Activated CD4-positive, alpha-beta memory T cell treated with anti-CD3 and anti-CD28 coated beads, Interleukin-2, amount 10 ng/mL, durations not matched to agents 7 days and 5 days (primary cell): ENCODE results near the gene TAB2. TPM values are rescaled to one million over a fixed set of nuclear protein-coding genes. Genes with fewer than 3 reads are reported as not detected.

ENCODE experiments used
- CTCF ChIA-PET: fragments of 350-600 bp; sonication (Branson Sonifier 250); formaldehyde crosslinking; loops from one replicate; lab custom pipeline; 2021; ENCODE audit warnings: antibody characterized with exemption, inconsistent platforms; lab: Charles Lee
- POLR2A ChIA-PET: fragments of 350-600 bp; sonication (Branson Sonifier 250); formaldehyde crosslinking; loops from one replicate; lab custom pipeline; 2021; ENCODE audit warnings: antibody characterized with exemption; lab: Charles Lee
- DNase-seq: peaks from one replicate; pipeline ENCODE4 v3.0.0-alpha.2; 2020
- H3K27ac Mint-ChIP-seq: one replicate; pipeline ENCODE4 v1.8.0; 2021; ENCODE audit warnings: mild to moderate bottlenecking, mixed read lengths
- H3K27me3 Mint-ChIP-seq: one replicate; pipeline ENCODE4 v1.8.0; 2021; ENCODE audit warnings: mixed read lengths
- H3K36me3 Mint-ChIP-seq: one replicate; pipeline ENCODE4 v1.8.0; 2021; ENCODE audit warnings: low read depth, mixed read lengths
- H3K4me1 Mint-ChIP-seq: one replicate; pipeline ENCODE4 v1.8.0; 2021; ENCODE audit warnings: mixed read lengths
- H3K4me3 Mint-ChIP-seq: one replicate; pipeline ENCODE4 v1.8.0; 2021; ENCODE audit warnings: mild to moderate bottlenecking, mixed read lengths
- H3K9me3 Mint-ChIP-seq: one replicate; pipeline ENCODE4 v1.8.0; 2021; ENCODE audit warnings: mixed read lengths
- total RNA-seq, 2 experiments: library from RNA; stranded (reverse); gene quantifications; one replicate each; pipeline ENCODE4 v1.2.3, GENCODE V29; 2021

TAB2 gene
- total RNA-seq, 2 experiments from 2014 or later = 169 to 170 TPM

DNA sequence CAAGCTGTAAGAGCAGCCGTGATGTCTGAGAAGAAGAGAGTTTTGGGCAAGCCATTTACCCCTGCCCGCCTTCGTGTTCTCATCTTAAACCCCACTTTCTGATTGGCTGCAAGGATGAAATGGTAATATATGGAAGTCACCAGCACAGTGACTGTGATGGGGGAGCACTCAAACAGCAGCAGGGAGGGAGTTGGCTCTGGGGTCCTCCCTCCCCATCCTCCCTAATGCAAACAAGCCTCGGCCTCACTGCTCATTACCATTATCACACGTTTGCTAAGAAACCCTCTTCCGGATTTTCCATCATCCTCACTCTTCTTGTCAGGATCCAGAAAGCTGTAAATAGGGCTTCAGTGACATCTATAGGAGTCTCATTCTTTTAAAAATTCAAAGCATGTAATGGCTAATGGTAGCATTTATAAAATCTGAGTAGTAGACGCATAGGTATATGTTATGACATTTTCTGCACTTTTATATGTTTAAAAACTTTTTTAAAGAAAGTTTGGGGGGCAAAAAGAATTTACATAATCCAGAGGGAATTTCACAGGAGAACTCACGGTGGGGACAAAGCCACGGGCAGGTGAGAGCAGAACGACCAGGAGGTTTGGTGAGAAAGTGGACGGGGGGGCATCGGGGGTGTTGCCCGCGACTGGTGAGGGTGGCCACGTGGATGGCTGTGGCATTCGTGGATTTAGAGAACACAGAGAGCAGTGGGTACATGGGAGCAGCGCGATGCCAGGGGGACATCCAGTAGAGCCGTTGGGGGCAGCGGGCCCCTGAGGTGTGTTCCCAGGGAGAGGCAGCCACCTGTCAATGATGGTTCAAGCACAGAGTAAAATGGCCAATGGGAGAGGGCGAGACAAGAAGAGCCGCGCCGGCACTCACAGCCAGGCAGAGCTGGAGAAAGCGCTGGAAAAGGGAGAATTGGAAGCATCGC is 112.2 kb downstream of the TAB2 start:
- Mint-ChIP-seq H3K27ac (no peak overlapping the region), H3K4me3 (no peak overlapping the region), H3K4me1 (peaks cover 6% of the 10 kb centered on the region), H3K9me3 (no peaks in the 10 kb centered on the region), H3K27me3 (no peaks in the 10 kb centered on the region), H3K36me3 (no peaks in the 10 kb centered on the region)
- ChIA-PET POLR2A (interaction anchor here (2.6 kb wide), 1 partner anchor 54 kb away, joined by 10 read pairs; no protein-coding TSS in a partner anchor), CTCF (interaction anchor here (1.0 to 8.5 kb wide), 4 partner anchors 9 to 400 kb away, joined by 3 to 228 read pairs (median 24); no protein-coding TSS in a partner anchor)
- DNase-seq = no peak

DNA sequence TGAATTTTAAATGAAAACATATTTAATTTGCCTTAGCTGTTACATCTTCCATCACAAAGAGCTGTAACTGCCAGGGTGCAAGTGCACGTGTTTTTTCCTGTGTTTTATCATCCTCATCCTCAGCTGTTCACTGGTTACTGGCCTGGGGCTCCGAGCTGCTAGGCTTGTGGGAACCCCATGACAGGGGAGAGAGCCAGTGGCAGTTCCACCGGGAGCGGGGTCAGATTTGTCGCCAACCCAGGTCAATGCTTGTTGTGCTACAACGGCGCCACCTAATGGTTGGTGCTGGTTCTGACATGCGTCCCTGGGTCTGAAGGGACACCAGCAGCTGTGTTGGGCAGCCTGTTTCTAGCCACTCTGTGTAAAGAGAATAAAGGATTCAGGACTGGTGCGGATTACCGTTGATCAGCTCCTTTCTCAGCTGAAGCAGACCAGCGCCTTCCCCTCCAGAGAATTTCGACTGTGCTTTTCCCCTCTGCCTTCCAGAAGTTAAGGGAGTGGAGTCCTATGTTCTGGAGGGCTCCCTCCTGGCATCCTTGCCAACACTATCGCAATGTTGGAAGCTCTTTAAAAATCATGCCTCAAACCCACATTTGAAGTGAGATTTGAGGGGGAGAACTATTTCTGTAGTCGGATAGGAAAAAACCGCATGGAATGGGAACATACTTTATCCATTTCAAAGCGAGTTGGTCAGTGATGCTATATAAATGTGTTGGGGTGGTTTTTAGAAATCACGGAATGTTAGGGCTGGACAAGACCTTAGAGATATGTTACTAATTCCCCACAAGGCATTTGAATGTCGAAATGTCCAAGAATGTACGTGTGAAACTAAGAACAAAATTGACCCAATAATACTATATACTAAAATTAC is 114.6 kb downstream of the TAB2 start:
- ChIA-PET CTCF (interaction anchor here (0.7 to 8.5 kb wide), 68 partner anchors 8 to 872 kb away, joined by 3 to 228 read pairs (median 4); partner anchors contain the start of gene PPIL4), POLR2A (interaction anchor here (0.5 to 2.6 kb wide), 18 partner anchors 12 to 854 kb away, joined by 3 to 14 read pairs (median 4); partner anchors contain the start of gene TAB2)
- H3K27me3 Mint-ChIP-seq = no peaks in the 10 kb centered on the region
- peak overlapping the region; percentile 55 for H3K4me3 Mint-ChIP-seq
- H3K36me3 Mint-ChIP-seq = no peaks in the 10 kb centered on the region
- peak overlapping the region; percentile 66 for H3K27ac Mint-ChIP-seq
- no peaks in the 10 kb centered on the region for H3K9me3 Mint-ChIP-seq
- peaks cover 9% of the 10 kb centered on the region for H3K4me1 Mint-ChIP-seq
- peak; percentile 91 for DNase-seq

DNA sequence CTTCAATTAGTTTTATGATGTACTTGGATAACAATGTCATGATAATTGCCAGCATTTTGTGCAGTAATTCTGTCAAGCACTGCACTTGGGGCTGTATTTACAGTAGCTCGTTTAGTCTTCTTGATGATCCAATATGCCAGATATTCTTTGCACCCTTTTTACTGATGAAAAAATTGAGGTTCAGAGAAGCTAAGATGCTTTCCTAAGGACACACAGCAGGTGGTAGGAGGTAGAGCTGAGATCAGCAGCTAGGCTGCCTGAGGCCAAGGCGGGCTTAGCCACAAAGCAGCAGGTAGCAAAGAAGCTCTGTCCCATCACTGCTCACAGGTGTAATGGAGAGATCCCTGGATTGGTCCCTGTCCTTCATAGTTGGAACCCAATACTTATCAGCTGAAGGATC is 115.9 kb downstream of the TAB2 start:
- ChIA-PET POLR2A (interaction anchor here (1.0 to 1.3 kb wide), 3 partner anchors 338 to 404 kb away, joined by 3 to 8 read pairs (median 4); no protein-coding TSS in a partner anchor), CTCF (interaction anchor here (0.6 to 8.5 kb wide), 11 partner anchors 12 to 679 kb away, joined by 3 to 228 read pairs (median 5); no protein-coding TSS in a partner anchor)
- Mint-ChIP-seq H3K4me3 (no peak overlapping the region), H3K9me3 (no peaks in the 10 kb centered on the region), H3K27ac (no peak overlapping the region), H3K27me3 (no peaks in the 10 kb centered on the region), H3K4me1 (peaks cover 17% of the 10 kb centered on the region), H3K36me3 (no peaks in the 10 kb centered on the region)
- no peak for DNase-seq

DNA sequence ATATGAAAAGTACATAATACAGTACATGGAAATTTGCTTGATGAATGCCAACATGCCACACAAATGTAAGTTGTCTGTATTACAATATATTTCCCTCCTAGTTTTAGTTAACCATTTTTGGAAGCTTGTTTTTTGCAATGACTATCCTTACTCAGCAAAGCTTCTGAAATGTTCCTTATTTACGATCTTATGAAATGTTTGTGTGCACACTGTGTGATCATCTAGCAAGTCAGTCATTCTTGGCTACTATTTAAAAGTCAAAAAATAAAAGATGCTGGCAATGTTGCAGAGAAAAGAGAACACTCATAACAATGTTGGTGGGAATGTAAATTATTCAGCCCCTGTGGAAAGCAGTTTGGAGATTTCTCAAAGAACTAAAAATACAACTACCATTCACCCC is 116.4 kb downstream of the TAB2 start:
- peaks cover 20% of the 10 kb centered on the region for H3K4me1 Mint-ChIP-seq
- no peaks in the 10 kb centered on the region for H3K36me3 Mint-ChIP-seq
- no peaks in the 10 kb centered on the region for H3K9me3 Mint-ChIP-seq
- DNase-seq = no peak
- POLR2A ChIA-PET = interaction anchor here (1.0 to 1.3 kb wide), 3 partner anchors 338 to 405 kb away, joined by 3 to 8 read pairs (median 4); no protein-coding TSS in a partner anchor
- no peak overlapping the region for H3K4me3 Mint-ChIP-seq
- no peaks in the 10 kb centered on the region for H3K27me3 Mint-ChIP-seq
- CTCF ChIA-PET = interaction anchor here (0.6 to 8.5 kb wide), 7 partner anchors 83 to 652 kb away, joined by 3 to 228 read pairs (median 4); no protein-coding TSS in a partner anchor
- no peak overlapping the region for H3K27ac Mint-ChIP-seq

DNA sequence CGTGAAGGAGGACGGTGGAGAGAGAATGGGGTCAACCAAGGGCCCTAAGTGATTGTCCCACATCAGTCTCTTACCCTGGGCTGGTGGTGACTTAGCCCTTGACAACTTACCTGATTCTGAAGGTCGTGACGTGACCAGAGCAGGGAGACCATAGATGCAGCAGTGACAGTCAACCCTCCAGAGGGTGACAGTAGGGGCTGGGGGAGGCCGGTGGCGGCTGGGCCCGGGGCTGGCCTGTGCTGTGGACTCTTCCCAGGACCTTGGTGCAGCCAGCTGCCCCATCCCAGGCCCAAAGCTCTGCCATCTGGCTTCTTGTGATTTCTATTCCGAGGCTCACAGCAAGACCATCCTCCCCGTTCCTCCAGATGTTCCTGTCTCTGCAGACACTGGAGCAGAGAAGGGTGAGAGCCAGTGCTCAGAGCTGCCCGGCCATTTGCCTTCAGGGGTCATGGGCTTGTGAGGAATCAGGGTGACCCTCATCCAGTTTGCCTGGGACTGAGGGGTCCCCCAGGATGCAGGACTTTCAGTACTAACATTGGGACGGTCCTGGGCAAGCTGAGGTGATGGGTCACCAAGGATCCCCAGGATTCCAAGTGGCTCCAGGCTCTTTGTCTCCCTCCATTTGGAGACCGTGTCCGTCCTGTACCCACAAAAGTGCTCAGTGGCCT is 118.5 kb downstream of the TAB2 start:
- H3K4me3 Mint-ChIP-seq = no peak overlapping the region
- peaks cover 30% of the 10 kb centered on the region for H3K4me1 Mint-ChIP-seq
- no peak for DNase-seq
- H3K27ac Mint-ChIP-seq = no peak overlapping the region
- H3K9me3 Mint-ChIP-seq = no peaks in the 10 kb centered on the region
- no peaks in the 10 kb centered on the region for H3K36me3 Mint-ChIP-seq
- POLR2A ChIA-PET = interaction anchor here (1.1 to 1.5 kb wide), 3 partner anchors 80 to 409 kb away, joined by 3 to 4 read pairs (median 4); no protein-coding TSS in a partner anchor
- no peaks in the 10 kb centered on the region for H3K27me3 Mint-ChIP-seq
- CTCF ChIA-PET = interaction anchor here (0.7 kb wide), 1 partner anchor 50 kb away, joined by 3 read pairs; no protein-coding TSS in a partner anchor

DNA sequence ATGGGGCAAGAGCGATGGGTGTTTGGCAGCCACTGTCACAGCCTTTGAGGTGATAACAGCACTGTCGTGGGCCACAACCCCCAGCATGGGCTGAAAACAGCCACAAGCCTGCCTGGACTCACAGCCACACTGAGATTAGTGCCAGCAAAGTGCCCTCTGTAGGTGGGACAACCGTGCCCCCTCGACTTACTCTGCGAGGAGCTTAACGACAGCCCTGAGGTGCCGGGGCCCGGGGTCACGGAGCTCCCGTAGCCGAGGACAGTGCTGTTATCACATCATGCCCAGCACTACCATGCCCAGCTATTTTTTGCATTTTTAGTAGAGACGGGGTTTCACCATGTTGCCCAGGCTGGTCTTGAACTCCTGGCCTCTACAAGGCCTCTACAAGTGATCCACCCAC is 119.1 kb downstream of the TAB2 start:
- no peaks in the 10 kb centered on the region for H3K27me3 Mint-ChIP-seq
- H3K27ac Mint-ChIP-seq = no peak overlapping the region
- ChIA-PET POLR2A (interaction anchor here (1.1 to 1.2 kb wide), 2 partner anchors 80 to 410 kb away, joined by 3 to 4 read pairs; no protein-coding TSS in a partner anchor), CTCF (interaction anchor here (0.7 kb wide), 1 partner anchor 50 kb away, joined by 3 read pairs; no protein-coding TSS in a partner anchor)
- no peaks in the 10 kb centered on the region for H3K9me3 Mint-ChIP-seq
- H3K4me3 Mint-ChIP-seq = no peak overlapping the region
- no peaks in the 10 kb centered on the region for H3K36me3 Mint-ChIP-seq
- no peak for DNase-seq
- peaks cover 30% of the 10 kb centered on the region for H3K4me1 Mint-ChIP-seq

- ChIA-PET POLR2A (interaction anchor here (1.1 to 1.2 kb wide), 2 partner anchors 79 to 410 kb away, joined by 3 to 4 read pairs; no protein-coding TSS in a partner anchor), CTCF (no interaction called here)
- Mint-ChIP-seq H3K27me3 (no peaks in the 10 kb centered on the region), H3K27ac (no peak overlapping the region), H3K9me3 (no peaks in the 10 kb centered on the region), H3K36me3 (no peaks in the 10 kb centered on the region), H3K4me3 (no peak overlapping the region), H3K4me1 (peaks cover 26% of the 10 kb centered on the region)
- no peak for DNase-seq
These were observed 119.7 kb downstream of the TAB2 start for GRCh38 chr6:149437212-149437611.

DNA sequence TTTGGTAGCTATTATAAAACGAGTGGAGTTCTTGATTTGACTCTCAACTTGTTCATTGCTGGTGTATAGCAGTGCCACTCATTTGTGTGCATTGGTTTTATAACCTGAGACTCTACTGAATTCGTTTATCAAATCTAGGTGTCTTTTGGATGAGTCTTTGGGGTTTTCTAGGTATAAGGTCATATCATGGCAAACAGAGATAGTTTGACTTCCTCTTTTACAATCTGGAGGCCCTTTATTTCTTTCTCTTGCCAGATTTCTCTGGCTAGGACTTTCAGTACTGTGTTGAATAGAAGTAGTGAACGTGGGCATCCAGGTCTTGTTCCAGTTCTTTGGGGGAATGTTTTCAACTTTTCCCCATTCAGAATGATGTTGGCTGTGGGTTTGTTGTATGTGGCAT is 121.3 kb downstream of the TAB2 start:
- no peak overlapping the region for H3K4me3 Mint-ChIP-seq
- H3K36me3 Mint-ChIP-seq = no peaks in the 10 kb centered on the region
- H3K27me3 Mint-ChIP-seq = no peaks in the 10 kb centered on the region
- no peak for DNase-seq
- H3K27ac Mint-ChIP-seq = no peak overlapping the region
- no peaks in the 10 kb centered on the region for H3K9me3 Mint-ChIP-seq
- peaks cover 24% of the 10 kb centered on the region for H3K4me1 Mint-ChIP-seq
- ChIA-PET POLR2A (no interaction called here), CTCF (no interaction called here)

- Mint-ChIP-seq H3K27me3 (no peaks in the 10 kb centered on the region), H3K4me1 (peaks cover 26% of the 10 kb centered on the region), H3K9me3 (peaks cover 1% of the 10 kb centered on the region), H3K27ac (no peak overlapping the region), H3K36me3 (peaks cover 2% of the 10 kb centered on the region), H3K4me3 (no peak overlapping the region)
- CTCF ChIA-PET = interaction anchor here (1.2 to 1.3 kb wide), 2 partner anchors 8 to 363 kb away, joined by 3 to 6 read pairs; no protein-coding TSS in a partner anchor
- no peak for DNase-seq
- POLR2A ChIA-PET = no interaction called here
These were observed 122.1 kb downstream of the TAB2 start for GRCh38 chr6:149439626-149440025.

DNA sequence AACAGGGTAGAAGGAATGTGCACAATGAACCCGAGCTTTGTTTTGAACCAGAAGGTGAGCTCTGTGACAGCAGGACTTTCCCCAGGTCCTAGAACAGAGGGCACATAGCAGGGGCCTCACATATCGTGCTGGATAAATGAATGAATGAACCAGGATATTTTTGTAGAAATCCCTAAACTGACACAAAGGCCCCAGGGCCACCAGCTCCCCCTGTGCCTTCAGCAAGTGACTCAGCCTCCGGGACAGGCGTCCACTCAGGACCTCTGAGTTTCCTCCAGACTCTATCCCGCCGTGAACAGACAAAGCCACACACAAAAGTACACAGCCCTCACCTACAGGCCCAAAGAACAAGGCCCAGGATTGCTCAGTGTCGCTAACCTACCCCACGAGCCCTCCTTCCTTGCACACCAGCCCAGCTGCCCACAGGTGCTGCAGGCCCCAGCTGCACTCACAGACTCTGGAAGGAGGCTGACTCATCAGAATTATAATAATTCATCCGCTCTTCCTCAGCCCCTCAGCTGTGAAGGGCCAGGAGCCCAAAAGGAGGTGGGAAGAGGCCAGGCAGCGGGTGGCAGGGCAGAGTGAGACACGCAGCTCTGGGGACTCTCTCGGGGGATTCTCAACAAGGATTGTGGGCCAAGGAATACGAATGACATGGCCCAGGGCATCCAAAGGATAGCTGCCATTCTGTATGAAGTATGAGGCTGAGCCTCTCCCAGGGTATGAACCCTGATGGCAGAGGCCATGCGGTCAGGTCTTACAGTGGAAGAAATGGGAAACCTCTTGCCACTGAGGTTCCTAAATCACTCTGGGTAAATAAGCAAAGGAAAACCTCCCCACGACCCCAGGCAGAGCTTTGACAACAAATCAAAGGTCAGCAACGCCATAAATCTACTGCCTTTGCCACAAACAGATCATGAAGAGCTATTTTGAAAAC is 123.5 kb downstream of the TAB2 start:
- POLR2A ChIA-PET = no interaction called here
- peaks cover 37% of the 10 kb centered on the region for H3K4me1 Mint-ChIP-seq
- CTCF ChIA-PET = interaction anchor here (0.5 to 1.8 kb wide), 5 partner anchors 9 to 385 kb away, joined by 3 to 7 read pairs (median 3); no protein-coding TSS in a partner anchor
- H3K36me3 Mint-ChIP-seq = peaks cover 2% of the 10 kb centered on the region
- no peak overlapping the region for H3K4me3 Mint-ChIP-seq
- H3K27ac Mint-ChIP-seq = no peak overlapping the region
- peaks cover 3% of the 10 kb centered on the region for H3K9me3 Mint-ChIP-seq
- DNase-seq = no peak
- no peaks in the 10 kb centered on the region for H3K27me3 Mint-ChIP-seq

DNA sequence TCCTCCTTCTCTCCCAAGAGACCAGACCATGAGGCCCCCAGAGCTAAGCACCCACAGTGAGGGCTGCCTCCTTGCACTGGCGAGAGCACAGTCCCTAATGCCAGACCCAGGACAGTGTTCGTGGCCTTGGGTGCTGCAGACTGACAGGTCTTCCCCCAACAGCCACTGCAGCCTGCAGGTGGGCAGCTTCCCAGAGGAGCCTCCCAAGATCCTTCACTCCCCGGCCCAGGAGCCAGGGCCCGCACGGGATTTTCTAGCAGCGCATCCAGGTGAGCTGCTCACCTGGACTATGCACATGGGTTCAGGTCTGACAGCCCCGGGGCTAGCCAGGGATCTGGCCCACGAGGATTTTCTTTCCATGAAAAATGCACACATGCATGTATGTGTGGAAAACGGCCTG is 124.2 kb downstream of the TAB2 start:
- ChIA-PET CTCF (interaction anchor here (1.6 to 1.8 kb wide), 2 partner anchors 10 to 75 kb away, joined by 3 to 7 read pairs; no protein-coding TSS in a partner anchor), POLR2A (no interaction called here)
- peaks cover 2% of the 10 kb centered on the region for H3K36me3 Mint-ChIP-seq
- peaks cover 40% of the 10 kb centered on the region for H3K4me1 Mint-ChIP-seq
- H3K9me3 Mint-ChIP-seq = peaks cover 3% of the 10 kb centered on the region
- H3K4me3 Mint-ChIP-seq = no peak overlapping the region
- H3K27me3 Mint-ChIP-seq = no peaks in the 10 kb centered on the region
- H3K27ac Mint-ChIP-seq = no peak overlapping the region
- no peak for DNase-seq
